ENCODE results near the gene TUBB.
"Not testable (repeated sequence)": the region's sequence is repeated elsewhere in the genome, so short reads cannot be mapped to it uniquely, and the experiment has no call there.

The TUBB gene

GRCh38 chr6:30761791-30762429, 41.8 kb downstream of the TUBB start:
- Histone ChIP-seq H3K4me1 (ENCODE audit: insufficient read depth, low read length, severe bottlenecking) (no peaks in the 10 kb centered on the region), H3K27ac (ENCODE audit: low read depth, low read length, poor library complexity, severe bottlenecking) (no peak overlapping the region)

GRCh38 chr6:30763155-30763617, 43.0 kb downstream of the TUBB start:
- Histone ChIP-seq H3K36me3 (ENCODE audit: insufficient read depth, low read length) (no peaks in the 10 kb centered on the region), H3F3A (ENCODE audit: insufficient read depth, low read length) (no peaks in the 10 kb centered on the region)

More at GRCh38 chr6:30761791-30762429, 41.8 kb downstream of the TUBB start:
- no peaks in the 10 kb centered on the region for H3K36me3 ChIP-seq (ENCODE audit: insufficient read depth, low read length)
- H3K9me3 ChIP-seq (ENCODE audit: low read length), result no peaks in the 10 kb centered on the region
- no peaks in the 10 kb centered on the region for H3K9me2 ChIP-seq (ENCODE audit: low read depth, low read length)
- H3K27me3 ChIP-seq (ENCODE audit: insufficient read depth, low read length), result no peaks in the 10 kb centered on the region; the same call in 1 of the 2 replicates
- no peak for TF ChIP-seq EZH2 (IDR thresholded peaks at IDR 0.05; ENCODE audit: borderline replicate concordance, low read length)
- TF ChIP-seq CTCF (IDR thresholded peaks at IDR 0.05; ENCODE audit: low read length), result no peak
- no peaks in the 10 kb centered on the region for H3K79me2 ChIP-seq (ENCODE audit: insufficient read depth, low read length)
- H3K4me2 ChIP-seq (ENCODE audit: low read length), result no peak overlapping the region
- no peak overlapping the region for H3K9ac ChIP-seq (ENCODE audit: low read length)
- H4K20me1 ChIP-seq (ENCODE audit: insufficient read depth, low read length), result no peaks in the 10 kb centered on the region
- no peak overlapping the region for H2AFZ ChIP-seq (ENCODE audit: low read length)
- H3F3A ChIP-seq (ENCODE audit: insufficient read depth, low read length), result no peaks in the 10 kb centered on the region
- no peak overlapping the region for H3K4me3 ChIP-seq (ENCODE audit: low read depth, low read length, poor library complexity, severe bottlenecking)

GRCh38 chr6:30763618-30764489, 43.7 kb downstream of the TUBB start:
- Histone ChIP-seq H3K9me2 (ENCODE audit: low read depth, low read length) (no peaks in the 10 kb centered on the region), H3K27ac (ENCODE audit: low read depth, low read length, poor library complexity, severe bottlenecking) (no peak overlapping the region), H3K4me1 (ENCODE audit: insufficient read depth, low read length, severe bottlenecking) (no peaks in the 10 kb centered on the region), H3K27me3 (ENCODE audit: insufficient read depth, low read length) (no peaks in the 10 kb centered on the region; the same call in 1 of the 2 replicates), H3K4me3 (ENCODE audit: low read depth, low read length, poor library complexity, severe bottlenecking) (no peak overlapping the region), H3K4me2 (ENCODE audit: low read length) (no peak overlapping the region), H4K20me1 (ENCODE audit: insufficient read depth, low read length) (no peaks in the 10 kb centered on the region), H2AFZ (ENCODE audit: low read length) (no peak overlapping the region), H3K9me3 (ENCODE audit: low read length) (no peaks in the 10 kb centered on the region), H3K36me3 (ENCODE audit: insufficient read depth, low read length) (no peaks in the 10 kb centered on the region), H3F3A (ENCODE audit: insufficient read depth, low read length) (no peaks in the 10 kb centered on the region), H3K79me2 (ENCODE audit: insufficient read depth, low read length) (no peaks in the 10 kb centered on the region), H3K9ac (ENCODE audit: low read length) (no peak overlapping the region)
- TF ChIP-seq EZH2 (IDR thresholded peaks at IDR 0.05; ENCODE audit: borderline replicate concordance, low read length) (no peak), CTCF (IDR thresholded peaks at IDR 0.05; ENCODE audit: low read length) (no peak)

More at GRCh38 chr6:30763155-30763617, 43.0 kb downstream of the TUBB start:
- H3K27me3 ChIP-seq (ENCODE audit: insufficient read depth, low read length), result no peaks in the 10 kb centered on the region; the same call in 1 of the 2 replicates
- H3K9me3 ChIP-seq (ENCODE audit: low read length), result no peaks in the 10 kb centered on the region
- no peak overlapping the region for H2AFZ ChIP-seq (ENCODE audit: low read length)
- TF ChIP-seq EZH2 (IDR thresholded peaks at IDR 0.05; ENCODE audit: borderline replicate concordance, low read length) (no peak), CTCF (IDR thresholded peaks at IDR 0.05; ENCODE audit: low read length) (no peak)
- no peak overlapping the region for H3K4me3 ChIP-seq (ENCODE audit: low read depth, low read length, poor library complexity, severe bottlenecking)
- no peak overlapping the region for H3K9ac ChIP-seq (ENCODE audit: low read length)
- no peaks in the 10 kb centered on the region for H3K9me2 ChIP-seq (ENCODE audit: low read depth, low read length)
- H4K20me1 ChIP-seq (ENCODE audit: insufficient read depth, low read length), result no peaks in the 10 kb centered on the region
- no peak overlapping the region for H3K4me2 ChIP-seq (ENCODE audit: low read length)
- no peaks in the 10 kb centered on the region for H3K79me2 ChIP-seq (ENCODE audit: insufficient read depth, low read length)
- no peaks in the 10 kb centered on the region for H3K4me1 ChIP-seq (ENCODE audit: insufficient read depth, low read length, severe bottlenecking)
- H3K27ac ChIP-seq (ENCODE audit: low read depth, low read length, poor library complexity, severe bottlenecking), result no peak overlapping the region

- H3K4me2 ChIP-seq (ENCODE audit: low read length); H4K20me1 ChIP-seq (ENCODE audit: insufficient read depth, low read length); H3K27ac ChIP-seq (ENCODE audit: low read depth, low read length, poor library complexity, severe bottlenecking); H3F3A ChIP-seq (ENCODE audit: insufficient read depth, low read length); H3K36me3 ChIP-seq (ENCODE audit: insufficient read depth, low read length); H3K79me2 ChIP-seq (ENCODE audit: insufficient read depth, low read length); H3K4me3 ChIP-seq (ENCODE audit: low read depth, low read length, poor library complexity, severe bottlenecking); H3K9me3 ChIP-seq (ENCODE audit: low read length); H3K4me1 ChIP-seq (ENCODE audit: insufficient read depth, low read length, severe bottlenecking); H3K9me2 ChIP-seq (ENCODE audit: low read depth, low read length); H3K27me3 ChIP-seq (ENCODE audit: insufficient read depth, low read length); H3K9ac ChIP-seq (ENCODE audit: low read length); H2AFZ ChIP-seq (ENCODE audit: low read length): not testable (repeated sequence)
These were observed 44.4 kb downstream of the TUBB start for GRCh38 chr6:30764490-30765043.

- H3K9ac ChIP-seq (ENCODE audit: low read length); H3K36me3 ChIP-seq (ENCODE audit: insufficient read depth, low read length); H3K27ac ChIP-seq (ENCODE audit: low read depth, low read length, poor library complexity, severe bottlenecking); H3K9me2 ChIP-seq (ENCODE audit: low read depth, low read length); H4K20me1 ChIP-seq (ENCODE audit: insufficient read depth, low read length); H3K79me2 ChIP-seq (ENCODE audit: insufficient read depth, low read length); H3K9me3 ChIP-seq (ENCODE audit: low read length); H3K4me3 ChIP-seq (ENCODE audit: low read depth, low read length, poor library complexity, severe bottlenecking); H2AFZ ChIP-seq (ENCODE audit: low read length); H3K4me1 ChIP-seq (ENCODE audit: insufficient read depth, low read length, severe bottlenecking); H3K27me3 ChIP-seq (ENCODE audit: insufficient read depth, low read length); H3K4me2 ChIP-seq (ENCODE audit: low read length); H3F3A ChIP-seq (ENCODE audit: insufficient read depth, low read length): not testable (repeated sequence)
These were observed 45.3 kb downstream of the TUBB start for GRCh38 chr6:30765495-30765894.

Measured in OCI-LY1 (cell line).